SU-DHL-6 (cell line): ENCODE results near the gene AK2.

Experiments used
- CTCF ChIP-seq: fragments of 200-600 bp; sonication (generic); IDR thresholded peaks from one replicate; pipeline ENCODE4 v1.5.1; 2017; ENCODE audit warnings: antibody characterized with exemption, mild to moderate bottlenecking, low read length, moderate library complexity; ENCODE audit not compliant: insufficient read depth, poor library complexity, severe bottlenecking
- EZH2phosphoT487 ChIP-seq: fragments of 200-600 bp; sonication (generic), shearing (Covaris generic); conservative IDR thresholded peaks from 2 replicates; pipeline ENCODE4 v1.6.1; 2018; ENCODE audit warnings: mild to moderate bottlenecking, antibody characterized with exemption, low read length, moderate library complexity, mixed read lengths

GRCh38 chr1:33015216-33015615 is 21.5 kb downstream of the AK2 start:
- TF ChIP-seq CTCF (no peak), EZH2phosphoT487 (no peak)
